DOHH2 (cell line): ENCODE measurements around the gene DHODH.

Source experiments
- H3F3A ChIP-seq: fragments of 200-600 bp; sonication (generic), shearing (Covaris generic); 2 replicates; pipeline ENCODE4 v1.6.0; 2016; ENCODE audit warnings: antibody characterized with exemption, mild to moderate bottlenecking; ENCODE audit not compliant: control insufficient read depth, insufficient read depth
- H3K27ac ChIP-seq: fragments of 200-600 bp; sonication (generic); 2 replicates; pipeline ENCODE4 v1.5.1; 2014; ENCODE audit warnings: low read depth, mild to moderate bottlenecking, low read length, moderate library complexity
- H3K27me3 ChIP-seq: fragments of 200-600 bp; sonication (generic); 2 replicates; pipeline ENCODE4 v1.6.1; 2014; ENCODE audit warnings: mild to moderate bottlenecking, low read length, mixed read lengths; ENCODE audit not compliant: control insufficient read depth
- H3K36me3 ChIP-seq: fragments of 200-600 bp; sonication (generic); 2 replicates; pipeline ENCODE4 v1.6.1; 2014; ENCODE audit warnings: mild to moderate bottlenecking, low read length, moderate library complexity, mixed read lengths; ENCODE audit not compliant: control insufficient read depth
- H3K4me1 ChIP-seq: fragments of 200-600 bp; sonication (generic); 2 replicates; pipeline ENCODE4 v1.6.1; 2014; ENCODE audit warnings: mild to moderate bottlenecking, low read length, mixed read lengths; ENCODE audit not compliant: control insufficient read depth
- H3K4me2 ChIP-seq: fragments of 200-600 bp; sonication (generic); 2 replicates; pipeline ENCODE4 v1.6.0; 2014; ENCODE audit warnings: mild to moderate bottlenecking, low read length, moderate library complexity
- H3K4me3 ChIP-seq: fragments of 200-600 bp; sonication (generic); 2 replicates; pipeline ENCODE4 v1.5.1; 2014; ENCODE audit warnings: mild to moderate bottlenecking, low read length, mixed read lengths
- H3K79me2 ChIP-seq: fragments of 200-600 bp; sonication (generic); 2 replicates; pipeline ENCODE4 v1.6.1; 2014; ENCODE audit warnings: mild to moderate bottlenecking, low read length, mixed read lengths; ENCODE audit not compliant: control insufficient read depth
- H3K9me2 ChIP-seq: fragments of 200-600 bp; sonication (generic); replicated peaks from 2 replicates; pipeline ENCODE4 v1.6.1; 2014; ENCODE audit warnings: mild to moderate bottlenecking, low read length, mixed read lengths; ENCODE audit not compliant: control insufficient read depth
- H3K9me3 ChIP-seq: fragments of 200-600 bp; sonication (generic); 2 replicates; pipeline ENCODE4 v1.6.1; 2014; ENCODE audit warnings: antibody characterized with exemption, low read length, mixed read lengths; ENCODE audit not compliant: control insufficient read depth, insufficient read depth
- H4K20me1 ChIP-seq: fragments of 200-600 bp; sonication (generic); 2 replicates; pipeline ENCODE4 v1.6.0; 2014; ENCODE audit warnings: low read depth, mild to moderate bottlenecking, antibody characterized with exemption, low read length, moderate library complexity; ENCODE audit not compliant: control insufficient read depth, insufficient read depth
- EZH2phosphoT487 ChIP-seq: fragments of 200-600 bp; sonication (generic); IDR thresholded peaks from 2 replicates; pipeline ENCODE4 v1.6.1; 2017; ENCODE audit warnings: borderline replicate concordance, mild to moderate bottlenecking, antibody characterized with exemption, low read length, moderate library complexity, mixed read lengths
- TF ChIP-seq, protein P1 (sequence below): fragments of 200-600 bp; sonication (generic); IDR thresholded peaks from one replicate; pipeline ENCODE4 v1.5.1; 2014; ENCODE audit warnings: antibody characterized with exemption, mild to moderate bottlenecking, low read depth, low read length; ENCODE audit not compliant: poor library complexity, severe bottlenecking

Gene DHODH

GRCh38 chr16:72061564-72061963 is 53.0 kb downstream of the DHODH start:
- no peaks in the 10 kb centered on the region for H3K27me3 ChIP-seq
- no peak overlapping the region for H3K4me2 ChIP-seq
- no peaks in the 10 kb centered on the region for H3K79me2 ChIP-seq
- no peak overlapping the region for H3K4me3 ChIP-seq
- no peaks in the 10 kb centered on the region for H3F3A ChIP-seq
- H3K27ac ChIP-seq, result no peak overlapping the region
- no peaks in the 10 kb centered on the region for H3K4me1 ChIP-seq
- H3K9me3 ChIP-seq, result no peaks in the 10 kb centered on the region
- no peaks in the 10 kb centered on the region for H4K20me1 ChIP-seq
- H3K36me3 ChIP-seq, result no peaks in the 10 kb centered on the region
- TF ChIP-seq, protein P1, sequence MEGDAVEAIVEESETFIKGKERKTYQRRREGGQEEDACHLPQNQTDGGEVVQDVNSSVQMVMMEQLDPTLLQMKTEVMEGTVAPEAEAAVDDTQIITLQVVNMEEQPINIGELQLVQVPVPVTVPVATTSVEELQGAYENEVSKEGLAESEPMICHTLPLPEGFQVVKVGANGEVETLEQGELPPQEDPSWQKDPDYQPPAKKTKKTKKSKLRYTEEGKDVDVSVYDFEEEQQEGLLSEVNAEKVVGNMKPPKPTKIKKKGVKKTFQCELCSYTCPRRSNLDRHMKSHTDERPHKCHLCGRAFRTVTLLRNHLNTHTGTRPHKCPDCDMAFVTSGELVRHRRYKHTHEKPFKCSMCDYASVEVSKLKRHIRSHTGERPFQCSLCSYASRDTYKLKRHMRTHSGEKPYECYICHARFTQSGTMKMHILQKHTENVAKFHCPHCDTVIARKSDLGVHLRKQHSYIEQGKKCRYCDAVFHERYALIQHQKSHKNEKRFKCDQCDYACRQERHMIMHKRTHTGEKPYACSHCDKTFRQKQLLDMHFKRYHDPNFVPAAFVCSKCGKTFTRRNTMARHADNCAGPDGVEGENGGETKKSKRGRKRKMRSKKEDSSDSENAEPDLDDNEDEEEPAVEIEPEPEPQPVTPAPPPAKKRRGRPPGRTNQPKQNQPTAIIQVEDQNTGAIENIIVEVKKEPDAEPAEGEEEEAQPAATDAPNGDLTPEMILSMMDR, result no peak
- H3K9me2 ChIP-seq, result no peaks in the 10 kb centered on the region

DNA sequence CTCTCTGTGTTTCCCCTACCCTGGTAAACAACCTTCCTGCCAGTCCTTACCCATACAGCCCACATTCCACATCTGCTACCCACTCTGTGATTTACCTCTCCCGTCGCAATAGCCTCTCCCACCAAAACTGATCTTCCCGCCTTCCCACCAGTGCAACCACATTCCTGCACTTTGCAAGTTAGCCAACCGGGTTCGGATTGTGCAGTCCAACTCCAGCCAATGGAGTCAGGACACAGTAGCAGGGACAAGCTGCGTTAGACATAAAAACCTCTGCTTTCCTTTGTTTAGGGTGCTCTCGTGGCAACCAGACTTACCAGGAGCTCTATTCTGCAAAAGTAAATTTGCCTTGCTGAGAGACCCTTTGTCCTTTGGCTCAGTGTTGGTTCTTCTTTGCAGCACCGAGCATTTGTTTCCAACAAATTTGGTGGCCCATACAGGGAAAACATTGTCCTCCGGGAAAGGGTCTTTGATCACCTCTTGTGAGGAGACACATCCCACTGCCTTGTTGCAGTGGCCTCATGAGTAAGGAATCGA is 55.9 kb downstream of the DHODH start:
- Histone ChIP-seq H3F3A (no peaks in the 10 kb centered on the region), H4K20me1 (no peaks in the 10 kb centered on the region), H3K79me2 (no peaks in the 10 kb centered on the region), H3K9me2 (no peaks in the 10 kb centered on the region), H3K4me3 (no peak overlapping the region), H3K27ac (no peak overlapping the region), H3K36me3 (no peaks in the 10 kb centered on the region), H3K27me3 (no peaks in the 10 kb centered on the region), H3K4me2 (no peak overlapping the region), H3K4me1 (no peaks in the 10 kb centered on the region), H3K9me3 (no peaks in the 10 kb centered on the region)
- TF ChIP-seq EZH2phosphoT487, result no peak
- TF ChIP-seq, protein P1, result no peak

DNA sequence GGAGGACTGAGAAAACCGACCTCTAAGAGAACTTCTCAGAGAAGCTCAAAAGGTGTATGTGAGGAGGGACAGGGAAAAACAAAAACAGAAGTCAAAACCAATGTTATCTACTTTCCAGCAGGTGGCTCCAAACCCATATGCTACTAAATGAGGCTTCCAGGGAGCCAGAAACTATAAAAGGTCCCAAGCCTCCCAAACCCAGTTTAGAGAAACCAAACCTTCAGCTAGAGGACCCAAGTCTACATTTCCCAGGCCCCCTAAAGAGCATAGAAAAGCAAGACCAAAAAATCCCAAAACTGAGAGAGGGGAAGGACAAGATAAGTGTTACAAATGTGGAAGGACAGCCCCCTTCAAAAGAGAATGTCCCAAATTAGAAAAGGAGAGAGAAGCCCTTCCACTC is 58.2 kb downstream of the DHODH start:
- Histone ChIP-seq H3K4me1 (no peaks in the 10 kb centered on the region), H3K36me3 (no peaks in the 10 kb centered on the region), H3F3A (no peaks in the 10 kb centered on the region), H3K79me2 (no peaks in the 10 kb centered on the region), H3K27me3 (no peaks in the 10 kb centered on the region), H3K4me2 (no peak overlapping the region), H3K9me2 (no peaks in the 10 kb centered on the region), H3K27ac (no peak overlapping the region), H4K20me1 (no peaks in the 10 kb centered on the region), H3K4me3 (no peak overlapping the region), H3K9me3 (no peaks in the 10 kb centered on the region)
- no peak for TF ChIP-seq EZH2phosphoT487
- TF ChIP-seq, protein P1, result peak; percentile 68
